Neural cell (in vitro differentiated cells): ENCODE results near the gene FOXN1. TPM values are rescaled to one million over a fixed set of nuclear protein-coding genes. Genes with fewer than 3 reads are reported as not detected.

Experiments
- H2AFZ ChIP-seq: fragments of 200-600, 300-800 bp; sonication (generic), shearing (Covaris generic); 2 replicates; pipeline ENCODE4 v1.6.0; 2014; ENCODE audit warnings: low read depth, mild to moderate bottlenecking, antibody characterized with exemption, low read length, moderate library complexity
- H3F3A ChIP-seq: fragments of 200-600 bp; shearing (Covaris generic); 2 replicates; pipeline ENCODE4 v1.6.1; 2016; ENCODE audit warnings: mild to moderate bottlenecking, moderate library complexity, mixed read lengths, antibody characterized with exemption, low read length; ENCODE audit not compliant: insufficient read depth, poor library complexity, severe bottlenecking
- H3K27ac ChIP-seq: fragments of 200-600, 300-800 bp; sonication (generic), shearing (Covaris generic); 2 replicates; pipeline ENCODE4 v1.5.1; 2014; ENCODE audit warnings: mild to moderate bottlenecking, low read length, moderate library complexity
- H3K27me3 ChIP-seq: fragments of 300-800, 200-600 bp; sonication (generic), shearing (Covaris generic); 2 replicates; pipeline ENCODE4 v1.6.0; 2014; ENCODE audit warnings: mild to moderate bottlenecking, low read depth, low read length, moderate library complexity; ENCODE audit not compliant: insufficient read depth
- H3K36me3 ChIP-seq: fragments of 300-800, 200-600 bp; sonication (generic), shearing (Covaris generic); 2 replicates; pipeline ENCODE4 v1.5.1; 2014; ENCODE audit warnings: mild to moderate bottlenecking, antibody characterized with exemption, low read length, moderate library complexity; ENCODE audit not compliant: insufficient read depth
- H3K4me2 ChIP-seq: fragments of 300-800, 200-600 bp; sonication (generic), shearing (Covaris generic); 2 replicates; pipeline ENCODE4 v1.6.0; 2014; ENCODE audit warnings: mild to moderate bottlenecking, low read length
- H3K4me3 ChIP-seq: fragments of 300-800, 200-600 bp; sonication (generic), shearing (Covaris generic); 2 replicates; pipeline ENCODE4 v1.5.1; 2014; ENCODE audit warnings: mild to moderate bottlenecking, low read length, moderate library complexity
- H3K79me2 ChIP-seq: fragments of 200-600 bp; shearing (Covaris generic); replicated peaks from 2 replicates; pipeline ENCODE4 v1.6.0; 2014; ENCODE audit warnings: mild to moderate bottlenecking, low read length, moderate library complexity; ENCODE audit not compliant: insufficient read depth
- H3K9ac ChIP-seq: fragments of 300-800, 200-600 bp; sonication (generic), shearing (Covaris generic); 2 replicates; pipeline ENCODE4 v1.6.1; 2016; ENCODE audit warnings: mild to moderate bottlenecking, low read length, mixed read lengths
- H3K9me2 ChIP-seq: fragments of 200-600 bp; shearing (Covaris generic); 2 replicates; pipeline ENCODE4 v1.6.1; 2016; ENCODE audit warnings: mild to moderate bottlenecking, low read length, mixed read lengths; ENCODE audit not compliant: insufficient read depth
- H3K9me3 ChIP-seq: fragments of 200-600, 300-800 bp; sonication (generic), shearing (Covaris generic); 2 replicates; pipeline ENCODE4 v1.6.1; 2016; ENCODE audit warnings: mild to moderate bottlenecking, mixed run types, low read length, moderate library complexity, mixed read lengths
- H4K20me1 ChIP-seq: fragments of 200-600 bp; shearing (Covaris generic); 2 replicates; pipeline ENCODE4 v1.6.1; 2016; ENCODE audit warnings: mild to moderate bottlenecking, mixed run types; ENCODE audit not compliant: insufficient read depth
- CTCF ChIP-seq: fragments of 450-650 bp; IDR thresholded peaks from 2 replicates; pipeline ENCODE4 v1.5.1; 2014; ENCODE audit warnings: antibody characterized with exemption, mild to moderate bottlenecking, moderate library complexity; ENCODE audit not compliant: poor library complexity, severe bottlenecking
- EP300 ChIP-seq: fragments of 450-650 bp; conservative IDR thresholded peaks from 2 replicates; pipeline ENCODE4 v1.6.1; 2014; ENCODE audit warnings: antibody characterized with exemption, mild to moderate bottlenecking, moderate library complexity; ENCODE audit not compliant: poor library complexity, severe bottlenecking
- EZH2 ChIP-seq: fragments of 200-600, 300-800 bp; shearing (Covaris generic), sonication (generic); IDR thresholded peaks from 2 replicates; pipeline ENCODE4 v1.6.1; 2014; ENCODE audit warnings: antibody characterized with exemption, low read length, borderline replicate concordance, mild to moderate bottlenecking; ENCODE audit not compliant: insufficient read depth, poor library complexity, severe bottlenecking
- MXI1 ChIP-seq: fragments of 450-650 bp; conservative IDR thresholded peaks from 2 replicates; pipeline ENCODE4 v1.6.1; 2014; ENCODE audit warnings: antibody characterized with exemption, mild to moderate bottlenecking; ENCODE audit not compliant: poor library complexity, severe bottlenecking
- POLR2AphosphoS5 ChIP-seq: IDR thresholded peaks from 2 replicates; pipeline ENCODE4 v1.6.1; 2012
- RAD21 ChIP-seq: fragments of 450-650 bp; conservative IDR thresholded peaks from 2 replicates; pipeline ENCODE4 v1.6.1; 2014; ENCODE audit warnings: antibody characterized with exemption, mild to moderate bottlenecking, moderate library complexity
- SMC3 ChIP-seq: fragments of 450-650 bp; conservative IDR thresholded peaks from 2 replicates; pipeline ENCODE4 v1.6.1; 2014; ENCODE audit warnings: antibody characterized with exemption, mild to moderate bottlenecking, moderate library complexity; ENCODE audit not compliant: poor library complexity
- TAF1 ChIP-seq: IDR thresholded peaks from 2 replicates; pipeline ENCODE4 v1.6.1; 2012; ENCODE audit warnings: low read depth
- polyA plus RNA-seq: library from polyadenylated mRNA; depleted of rRNA; stranded (reverse); fragments of >200 nt; gene quantifications from 2 replicates; pipeline ENCODE4 v1.2.3, GENCODE V29; 2014
- TF ChIP-seq, protein P1 (sequence below): IDR thresholded peaks from 2 replicates; pipeline ENCODE4 v1.6.1; 2012; ENCODE audit warnings: borderline replicate concordance

Gene FOXN1
- polyA plus RNA-seq, 1 donor from 2014 or later = not detected

DNA sequence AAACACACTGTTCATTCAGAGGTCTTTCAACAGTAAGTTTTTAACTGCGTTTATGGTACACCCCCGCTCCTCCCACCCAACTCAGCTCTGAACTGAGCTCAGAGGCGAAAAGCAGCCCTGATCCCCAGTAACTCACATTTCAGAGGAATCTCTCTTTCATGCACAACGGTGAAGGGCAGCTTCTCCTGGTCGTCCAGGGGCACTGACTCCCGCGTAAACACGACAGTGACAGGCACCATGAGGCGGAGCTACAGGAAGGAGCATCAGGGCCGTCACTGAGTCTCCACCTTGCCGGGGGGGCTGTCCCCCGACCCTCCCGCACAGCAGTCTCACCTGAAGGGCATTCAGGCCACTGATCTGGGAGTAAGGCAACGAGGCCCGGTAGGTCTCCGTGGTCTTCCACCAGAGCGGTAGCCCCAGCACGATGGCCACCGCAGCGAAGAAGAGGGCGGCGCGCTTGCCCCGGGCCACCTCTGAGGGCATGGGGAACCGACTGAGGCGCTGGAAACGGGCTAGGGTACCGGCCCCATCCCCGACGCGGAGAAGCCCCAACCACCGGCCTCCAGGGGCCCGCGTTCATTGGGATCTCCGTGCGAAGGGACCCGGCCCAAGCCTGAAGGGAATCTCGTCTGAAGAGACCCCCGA is 64.7 kb downstream of the FOXN1 start:
- peak overlapping the region; percentile 80 for H3K27ac ChIP-seq
- no peaks in the 10 kb centered on the region for H3F3A ChIP-seq
- H3K9me3 ChIP-seq = no peaks in the 10 kb centered on the region
- H2AFZ ChIP-seq = peak overlapping the region; percentile 69
- H3K27me3 ChIP-seq = no peaks in the 10 kb centered on the region
- peaks cover 16% of the 10 kb centered on the region for H3K79me2 ChIP-seq
- H3K9me2 ChIP-seq = no peaks in the 10 kb centered on the region
- TF ChIP-seq, protein P1, sequence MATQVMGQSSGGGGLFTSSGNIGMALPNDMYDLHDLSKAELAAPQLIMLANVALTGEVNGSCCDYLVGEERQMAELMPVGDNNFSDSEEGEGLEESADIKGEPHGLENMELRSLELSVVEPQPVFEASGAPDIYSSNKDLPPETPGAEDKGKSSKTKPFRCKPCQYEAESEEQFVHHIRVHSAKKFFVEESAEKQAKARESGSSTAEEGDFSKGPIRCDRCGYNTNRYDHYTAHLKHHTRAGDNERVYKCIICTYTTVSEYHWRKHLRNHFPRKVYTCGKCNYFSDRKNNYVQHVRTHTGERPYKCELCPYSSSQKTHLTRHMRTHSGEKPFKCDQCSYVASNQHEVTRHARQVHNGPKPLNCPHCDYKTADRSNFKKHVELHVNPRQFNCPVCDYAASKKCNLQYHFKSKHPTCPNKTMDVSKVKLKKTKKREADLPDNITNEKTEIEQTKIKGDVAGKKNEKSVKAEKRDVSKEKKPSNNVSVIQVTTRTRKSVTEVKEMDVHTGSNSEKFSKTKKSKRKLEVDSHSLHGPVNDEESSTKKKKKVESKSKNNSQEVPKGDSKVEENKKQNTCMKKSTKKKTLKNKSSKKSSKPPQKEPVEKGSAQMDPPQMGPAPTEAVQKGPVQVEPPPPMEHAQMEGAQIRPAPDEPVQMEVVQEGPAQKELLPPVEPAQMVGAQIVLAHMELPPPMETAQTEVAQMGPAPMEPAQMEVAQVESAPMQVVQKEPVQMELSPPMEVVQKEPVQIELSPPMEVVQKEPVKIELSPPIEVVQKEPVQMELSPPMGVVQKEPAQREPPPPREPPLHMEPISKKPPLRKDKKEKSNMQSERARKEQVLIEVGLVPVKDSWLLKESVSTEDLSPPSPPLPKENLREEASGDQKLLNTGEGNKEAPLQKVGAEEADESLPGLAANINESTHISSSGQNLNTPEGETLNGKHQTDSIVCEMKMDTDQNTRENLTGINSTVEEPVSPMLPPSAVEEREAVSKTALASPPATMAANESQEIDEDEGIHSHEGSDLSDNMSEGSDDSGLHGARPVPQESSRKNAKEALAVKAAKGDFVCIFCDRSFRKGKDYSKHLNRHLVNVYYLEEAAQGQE = no peak
- TF ChIP-seq EZH2 (no peak), EP300 (no peak), RAD21 (no peak), MXI1 (no peak), CTCF (no peak)
- H3K9ac ChIP-seq = peak overlapping the region; percentile 89
- peak overlapping the region; percentile 100 for H3K4me3 ChIP-seq
- H3K36me3 ChIP-seq = no peaks in the 10 kb centered on the region
- H3K4me2 ChIP-seq = peak overlapping the region; percentile 88
- H4K20me1 ChIP-seq = no peaks in the 10 kb centered on the region

GRCh38 chr17:28571361-28572122 is 65.4 kb downstream of the FOXN1 start, which contains the start of gene PIGS:
PIGS (minus strand) TSS chr17:28571524; CDS start chr17:28571496, 28 bp downstream.
- H3K4me3 ChIP-seq = peak within 1 kb of the TSS; percentile 100
- TF ChIP-seq EZH2 (no peak), SMC3 (no peak), TAF1 (peak; percentile 89), MXI1 (peak; percentile 70), CTCF (no peak), POLR2AphosphoS5 (peak; percentile 89)
- TF ChIP-seq, protein P1 = peak; percentile 75
- no peaks in the 10 kb centered on the region for H3K36me3 ChIP-seq
- peak within 1 kb of the TSS; percentile 69 for H2AFZ ChIP-seq
- no peaks in the 10 kb centered on the region for H3K9me3 ChIP-seq
- H3K27ac ChIP-seq = peak within 1 kb of the TSS; percentile 80
- H3K4me2 ChIP-seq = peak within 1 kb of the TSS; percentile 88
- no peaks in the 10 kb centered on the region for H3F3A ChIP-seq
- peaks cover 16% of the 10 kb centered on the region for H3K79me2 ChIP-seq
- peak within 1 kb of the TSS; percentile 89 for H3K9ac ChIP-seq
- no peaks in the 10 kb centered on the region for H3K27me3 ChIP-seq
- H4K20me1 ChIP-seq = no peaks in the 10 kb centered on the region
- H3K9me2 ChIP-seq = no peaks in the 10 kb centered on the region
